PC-3 (cell line): ENCODE results near the gene RAB3C.

Experiments used
- EZH2 ChIP-seq: fragments of 300-600 bp; sonication (generic); IDR thresholded peaks from one replicate; pipeline ENCODE4 v1.6.1; 2017; ENCODE audit warnings: antibody characterized with exemption, mild to moderate bottlenecking, low read length; ENCODE audit not compliant: unreplicated experiment
- EZH2phosphoT487 ChIP-seq: fragments of 300-600 bp; sonication (generic); IDR thresholded peaks from 2 replicates; pipeline ENCODE4 v1.6.1; 2018; ENCODE audit warnings: mild to moderate bottlenecking, antibody characterized with exemption, low read length, borderline replicate concordance
- TF ChIP-seq, protein P1 (sequence below): fragments of 300-600 bp; sonication (generic); conservative IDR thresholded peaks from 2 replicates; pipeline ENCODE4 v1.5.1; 2017; ENCODE audit warnings: antibody characterized with exemption, low read depth, mild to moderate bottlenecking, low read length

- TF ChIP-seq, protein P1, sequence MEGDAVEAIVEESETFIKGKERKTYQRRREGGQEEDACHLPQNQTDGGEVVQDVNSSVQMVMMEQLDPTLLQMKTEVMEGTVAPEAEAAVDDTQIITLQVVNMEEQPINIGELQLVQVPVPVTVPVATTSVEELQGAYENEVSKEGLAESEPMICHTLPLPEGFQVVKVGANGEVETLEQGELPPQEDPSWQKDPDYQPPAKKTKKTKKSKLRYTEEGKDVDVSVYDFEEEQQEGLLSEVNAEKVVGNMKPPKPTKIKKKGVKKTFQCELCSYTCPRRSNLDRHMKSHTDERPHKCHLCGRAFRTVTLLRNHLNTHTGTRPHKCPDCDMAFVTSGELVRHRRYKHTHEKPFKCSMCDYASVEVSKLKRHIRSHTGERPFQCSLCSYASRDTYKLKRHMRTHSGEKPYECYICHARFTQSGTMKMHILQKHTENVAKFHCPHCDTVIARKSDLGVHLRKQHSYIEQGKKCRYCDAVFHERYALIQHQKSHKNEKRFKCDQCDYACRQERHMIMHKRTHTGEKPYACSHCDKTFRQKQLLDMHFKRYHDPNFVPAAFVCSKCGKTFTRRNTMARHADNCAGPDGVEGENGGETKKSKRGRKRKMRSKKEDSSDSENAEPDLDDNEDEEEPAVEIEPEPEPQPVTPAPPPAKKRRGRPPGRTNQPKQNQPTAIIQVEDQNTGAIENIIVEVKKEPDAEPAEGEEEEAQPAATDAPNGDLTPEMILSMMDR, result no peak
- no peak for TF ChIP-seq EZH2
- TF ChIP-seq EZH2phosphoT487, result no peak
Measured at GRCh38 chr5:58755397-58755796, 172.5 kb downstream of the RAB3C start.
